ENCODE data around the gene FN3KRP.

The FN3KRP gene

DNA sequence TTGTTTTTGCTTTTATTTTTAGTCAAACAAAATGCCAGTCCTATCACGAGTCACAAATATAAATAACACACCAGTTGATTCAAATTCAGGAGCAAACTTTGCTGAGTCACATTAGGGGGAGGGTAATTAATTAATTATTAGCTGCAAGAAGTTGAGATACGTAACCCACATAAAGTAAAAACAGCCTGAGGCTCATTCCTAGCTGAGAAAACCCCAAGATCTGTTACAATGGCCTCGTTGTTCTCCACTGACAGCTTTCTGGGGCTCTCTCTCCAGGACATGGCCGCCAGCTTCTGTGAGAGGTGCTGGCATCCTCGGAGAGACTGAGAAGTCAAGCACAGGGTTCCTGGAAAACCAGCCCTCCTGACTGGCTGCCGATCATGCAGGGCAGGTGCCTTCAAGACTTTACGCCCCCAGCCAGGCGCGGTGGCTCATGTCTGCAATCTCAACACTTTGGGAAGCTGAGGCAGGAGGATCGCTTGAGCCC is 29.1 kb upstream of the FN3KRP start:
- DNase-seq (ENCODE audit: low spot score): no peak

GRCh38 chr17:82687871-82688270 is 28.6 kb upstream of the FN3KRP start:
- DNase-seq (ENCODE audit: low spot score): no peak

DNA sequence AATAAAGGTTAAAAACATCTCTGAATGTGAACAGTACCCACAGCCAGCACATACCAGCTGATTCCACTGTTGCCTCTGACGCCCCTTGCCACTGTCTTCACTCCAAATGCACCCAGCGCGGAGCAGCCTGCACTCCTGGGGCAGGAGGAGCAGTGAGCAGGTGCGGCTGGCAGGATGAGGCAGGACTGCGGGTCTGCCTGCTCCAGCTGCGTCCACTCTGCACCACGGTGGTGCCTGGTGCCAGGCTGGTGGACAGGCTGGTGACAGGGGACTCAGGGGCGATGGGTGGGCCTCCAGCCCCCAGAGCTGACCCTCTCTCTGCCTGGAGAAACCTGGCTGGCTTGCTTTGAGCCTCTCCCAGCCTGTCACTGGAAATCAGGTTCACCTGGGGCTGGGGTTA is 27.4 kb upstream of the FN3KRP start:
- no peak for DNase-seq (ENCODE audit: low spot score)

DNA sequence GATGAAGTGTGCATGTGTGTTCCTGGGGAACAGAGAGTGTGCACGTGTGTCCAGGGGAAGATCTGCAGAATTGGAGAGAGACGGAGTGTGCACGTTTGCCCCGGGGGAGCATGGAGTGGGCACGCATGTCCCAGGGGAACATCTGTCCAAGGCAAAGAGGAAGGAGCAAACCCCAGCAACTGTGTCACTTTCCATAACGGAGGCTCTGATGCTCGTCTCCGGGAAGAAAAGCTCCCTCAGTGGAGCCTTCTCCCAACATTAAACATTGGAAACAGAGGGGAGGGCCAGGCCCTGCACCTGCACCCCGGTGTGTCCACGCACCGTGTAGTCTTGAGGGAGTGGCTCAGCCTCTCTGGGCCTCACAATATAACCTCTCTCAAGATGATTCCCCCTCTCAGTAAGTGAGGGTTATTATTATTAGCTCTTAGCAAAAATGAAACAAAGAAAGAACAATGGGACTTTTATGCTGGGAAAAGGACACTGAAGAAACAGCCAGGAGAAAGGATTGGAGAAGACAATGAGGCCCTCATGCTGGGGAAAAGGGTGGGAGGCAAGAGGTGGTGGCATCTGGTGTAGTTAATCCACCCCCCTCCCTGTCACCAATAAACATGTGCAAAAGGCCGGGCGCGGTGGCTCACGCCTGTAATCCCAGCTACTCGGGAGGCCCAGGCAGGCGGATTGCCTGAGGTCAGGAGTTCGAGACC is 25.6 kb upstream of the FN3KRP start:
- DNase-seq (ENCODE audit: low spot score): no peak

DNA sequence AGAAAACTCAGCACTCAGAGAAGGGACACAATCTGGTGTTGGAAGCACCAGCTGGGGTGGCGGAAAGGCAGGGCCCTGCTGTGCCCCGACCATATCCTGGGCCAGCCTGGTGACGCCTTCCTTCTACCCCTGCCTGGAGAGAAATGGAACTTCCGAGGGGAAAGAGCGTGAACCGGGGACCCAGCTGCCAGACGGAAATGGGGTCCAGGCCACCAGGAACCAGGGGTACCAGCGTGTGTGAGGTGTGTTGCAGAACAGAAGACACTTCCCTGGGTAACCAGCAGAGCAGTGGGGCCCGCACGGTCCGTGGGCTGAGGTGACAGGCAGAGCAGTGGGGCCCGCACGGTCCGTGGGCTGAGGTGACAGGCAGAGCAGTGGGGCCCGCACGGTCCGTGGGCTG is 24.8 kb upstream of the FN3KRP start:
- DNase-seq (ENCODE audit: low spot score): no peak

GRCh38 chr17:82692268-82692667 is 24.2 kb upstream of the FN3KRP start:
- DNase-seq (ENCODE audit: low spot score): no peak

GRCh38 chr17:82693168-82693867 is 23.2 kb upstream of the FN3KRP start:
- DNase-seq (ENCODE audit: low spot score): no peak

DNA sequence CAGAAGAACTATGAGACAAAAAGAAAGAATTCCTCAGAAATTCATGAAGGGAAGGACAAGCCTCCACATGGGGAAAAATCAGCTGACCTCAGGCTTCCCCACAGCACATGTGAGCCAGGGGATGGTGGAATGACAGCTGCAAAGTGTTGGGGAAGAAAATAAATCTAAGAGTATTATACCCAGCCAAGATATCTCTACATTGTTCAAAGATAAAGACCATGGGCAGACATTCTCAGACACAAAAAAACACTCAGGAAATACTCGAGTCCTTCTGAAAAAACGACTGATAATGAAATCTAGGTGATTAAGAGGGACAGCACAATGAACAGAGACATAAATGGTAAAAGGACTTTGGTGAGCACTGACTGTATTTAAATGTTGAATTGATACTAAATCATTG is 21.9 kb upstream of the FN3KRP start:
- DNase-seq (ENCODE audit: low spot score): no peak

DNA sequence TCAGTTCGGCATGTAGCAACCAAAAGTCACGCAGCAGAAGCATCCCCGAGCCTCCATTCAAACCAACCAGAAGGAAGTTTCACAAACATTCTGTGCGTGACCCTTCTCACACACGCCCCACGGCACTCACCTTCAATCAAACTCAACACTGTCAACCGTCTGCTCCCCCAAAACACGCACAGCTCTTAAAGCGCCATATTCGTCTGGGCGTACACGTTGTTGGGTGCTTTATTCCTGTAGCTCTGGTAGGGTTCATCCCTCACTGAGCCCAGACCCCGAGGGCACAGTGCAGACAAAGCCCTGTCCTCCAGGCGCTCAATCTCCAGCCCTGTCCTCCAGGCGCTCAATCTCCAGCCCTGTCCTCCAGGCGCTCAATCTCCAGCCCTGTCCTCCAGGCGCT is 20.2 kb upstream of the FN3KRP start:
- no peak for DNase-seq (ENCODE audit: low spot score)

DNA sequence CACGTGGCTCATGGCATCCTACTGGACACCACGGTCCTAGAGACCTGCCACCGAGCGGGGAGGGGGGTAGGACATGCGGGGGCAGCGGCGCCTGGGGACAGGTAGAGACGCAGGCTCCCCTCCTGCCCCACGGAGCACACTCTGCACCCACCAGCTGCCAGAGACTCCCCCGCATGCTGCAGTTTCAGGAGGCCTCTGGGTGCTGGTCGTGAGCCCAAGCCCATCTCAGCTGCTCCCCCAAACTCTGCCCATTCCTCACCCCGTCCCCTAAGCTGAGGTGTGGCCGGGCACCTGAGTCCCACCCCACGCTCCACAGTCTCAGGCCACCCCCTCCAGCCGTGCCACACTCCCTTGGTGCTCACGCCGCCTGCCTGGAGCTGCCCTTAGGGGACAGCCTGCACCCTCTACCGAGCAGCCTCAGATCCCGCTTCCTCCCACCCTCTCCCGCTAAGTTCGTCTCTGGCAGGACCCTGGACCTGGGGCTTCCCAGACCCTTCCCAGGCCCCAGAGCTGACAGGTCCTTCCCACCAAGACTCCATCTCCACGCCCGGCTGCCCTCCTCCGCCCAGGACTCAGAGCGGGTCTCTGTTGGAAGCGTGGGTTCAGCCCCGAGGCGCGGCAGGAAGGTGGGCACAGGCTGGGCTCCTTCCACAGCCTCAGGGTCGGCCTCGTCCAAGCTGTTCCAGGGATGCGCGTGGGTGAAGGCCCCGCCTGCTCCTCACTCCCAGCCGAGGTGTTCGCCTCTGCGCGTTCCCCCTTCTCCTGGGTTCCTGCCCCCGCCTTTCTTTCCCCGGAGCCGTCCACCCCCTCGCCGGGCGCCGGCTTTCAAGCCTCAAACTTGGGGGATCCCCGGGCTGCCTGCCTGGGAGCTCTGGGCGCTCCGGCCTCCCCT is 19.3 kb upstream of the FN3KRP start:
- DNase-seq (ENCODE audit: low spot score): no peak

GRCh38 chr17:82697808-82698064 is 18.8 kb upstream of the FN3KRP start:
- no peak for DNase-seq (ENCODE audit: low spot score)

- peak; percentile 98 for DNase-seq (ENCODE audit: low spot score)
Observed at GRCh38 chr17:82698065-82698973, 18.2 kb upstream of the FN3KRP start, which contains the start of gene RAB40B. Gene RAB40B, minus strand, starts transcription at chr17:82698698. Its CDS starts 102 bp downstream, at chr17:82698596.

GRCh38 chr17:82698974-82699442 is 17.5 kb upstream of the FN3KRP start:
- no peak for DNase-seq (ENCODE audit: low spot score)

DNA sequence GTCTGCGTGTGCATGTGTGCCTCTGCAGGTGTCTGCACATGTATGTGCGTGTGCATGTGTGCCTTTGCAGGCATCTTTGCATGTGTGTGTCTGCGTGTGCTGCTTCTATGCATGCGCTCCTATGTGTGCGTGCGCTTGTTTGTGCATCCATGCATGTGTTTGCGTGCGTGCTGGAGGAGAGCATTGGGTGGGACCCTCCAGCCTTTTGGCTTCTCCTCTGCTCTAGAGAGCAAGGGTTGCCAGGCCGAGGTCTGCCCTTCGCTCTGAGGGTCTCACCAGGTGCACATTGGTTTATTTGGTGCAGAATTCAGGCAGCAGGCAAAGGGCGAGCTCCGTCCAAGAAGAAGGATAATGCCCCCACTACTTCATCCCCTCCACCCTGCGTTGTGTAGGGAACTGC is 17.0 kb upstream of the FN3KRP start:
- DNase-seq (ENCODE audit: low spot score): no peak

DNA sequence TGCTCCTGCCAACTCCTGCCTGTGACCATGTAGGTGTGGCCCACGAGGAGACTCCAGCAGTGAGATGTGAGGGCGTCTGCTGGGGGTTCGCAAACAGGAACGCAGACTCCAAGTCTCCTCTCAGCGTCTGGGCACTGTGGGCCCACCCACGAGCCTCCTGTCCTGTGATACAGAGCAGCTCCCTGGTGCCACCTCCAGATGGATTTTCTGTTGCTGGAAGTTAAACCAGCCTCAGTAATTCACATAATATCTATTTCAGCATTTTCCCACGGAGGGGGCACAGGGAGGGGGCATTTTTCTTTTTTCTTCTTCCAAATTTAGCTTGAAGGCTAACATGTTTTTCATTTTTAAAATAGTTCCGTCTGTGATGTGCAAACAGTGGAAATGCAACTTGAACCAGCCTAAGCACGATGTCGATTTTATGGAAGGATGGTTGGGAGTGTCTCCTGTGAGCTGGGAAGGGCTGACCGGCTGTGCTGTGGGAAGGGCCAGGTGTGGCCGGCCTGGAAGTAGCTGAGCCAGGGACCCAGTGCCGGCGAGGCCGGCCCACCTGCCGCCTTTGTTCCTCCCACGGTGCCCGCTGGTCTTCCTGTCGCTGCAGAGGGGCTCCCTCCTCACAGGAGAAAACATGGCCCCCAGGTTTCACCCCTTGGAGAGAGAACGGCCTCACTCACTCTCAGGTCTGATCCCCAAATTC is 14.1 kb upstream of the FN3KRP start:
- DNase-seq (ENCODE audit: low spot score): no peak

DNA sequence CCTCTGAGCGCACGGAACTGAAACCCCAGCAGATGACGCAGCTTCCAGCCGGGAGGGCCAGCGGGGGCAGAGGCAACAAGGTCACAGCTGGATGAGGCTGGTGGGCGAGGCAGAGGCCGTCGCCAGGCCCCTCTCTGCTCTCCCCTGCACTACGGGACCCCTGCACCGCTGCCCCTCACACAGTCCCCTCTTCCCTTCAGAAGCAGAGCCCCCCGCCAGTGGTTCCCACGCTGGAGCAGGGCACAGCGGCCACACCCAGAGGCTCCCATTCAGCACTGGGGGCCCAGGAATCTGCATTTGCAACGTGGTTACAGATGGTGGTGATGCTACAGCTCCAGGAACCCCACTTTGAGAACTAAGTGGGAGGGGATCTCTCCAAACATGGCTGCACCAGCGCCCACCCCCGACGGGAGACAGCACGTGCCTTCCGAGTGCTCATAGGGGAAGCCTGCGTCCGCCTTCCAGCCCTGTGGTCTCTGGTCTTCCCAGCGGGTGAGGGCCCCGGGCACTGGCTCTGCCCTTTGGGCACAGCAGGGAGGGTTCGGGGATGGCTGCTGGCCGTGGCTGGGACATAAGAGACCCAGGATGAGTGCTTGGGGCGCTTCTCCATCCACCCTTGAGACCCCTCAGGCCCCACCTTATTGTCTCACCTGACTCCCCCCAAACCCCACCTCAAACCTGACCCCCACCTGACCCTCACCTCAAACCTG is 13.3 kb upstream of the FN3KRP start:
- no peak for DNase-seq (ENCODE audit: low spot score)

DNA sequence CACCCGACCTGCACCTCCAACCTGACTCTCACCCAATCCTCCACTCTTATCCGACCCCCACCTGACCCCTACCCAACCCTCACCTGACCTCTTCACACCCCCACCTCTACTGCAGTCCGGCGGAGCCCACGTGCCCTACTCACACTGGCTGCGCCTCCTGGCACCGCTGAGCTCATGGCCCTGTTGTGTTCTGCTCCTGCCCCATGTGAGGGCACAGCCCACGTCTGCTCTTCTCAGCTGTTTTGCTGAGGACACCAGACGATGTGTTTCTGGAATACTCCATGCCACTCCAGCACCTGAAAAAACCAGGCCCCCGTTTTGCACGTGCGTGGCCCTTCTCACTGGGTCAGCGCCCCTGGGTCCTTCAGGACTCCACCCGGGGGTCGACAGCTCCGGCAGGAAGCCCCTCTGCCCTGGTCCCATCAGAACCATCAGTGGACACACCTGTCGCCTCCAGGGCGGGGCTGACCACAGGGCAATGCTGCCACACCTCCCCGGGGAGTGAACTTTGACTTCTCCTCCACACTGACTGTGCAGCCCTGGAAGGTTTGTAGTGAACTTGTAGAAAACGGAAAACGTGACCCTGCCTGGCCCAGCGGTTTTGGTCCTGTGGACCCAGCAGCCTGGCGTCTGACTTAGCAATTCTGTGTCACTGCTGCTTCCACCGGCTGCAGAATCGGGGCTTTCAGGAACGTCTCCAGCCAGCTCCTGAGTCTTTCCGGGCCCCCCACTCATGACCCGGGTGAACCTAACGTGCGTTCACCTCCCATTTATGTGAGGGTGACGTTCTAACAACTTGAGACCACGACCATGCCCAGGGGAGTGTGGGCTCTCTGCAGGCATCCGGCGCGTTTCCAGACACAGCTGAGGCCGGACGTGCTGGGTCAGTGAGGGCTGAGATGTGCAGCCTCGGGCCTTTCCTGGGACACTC is 12.3 kb upstream of the FN3KRP start:
- no peak for DNase-seq (ENCODE audit: low spot score)

DNA sequence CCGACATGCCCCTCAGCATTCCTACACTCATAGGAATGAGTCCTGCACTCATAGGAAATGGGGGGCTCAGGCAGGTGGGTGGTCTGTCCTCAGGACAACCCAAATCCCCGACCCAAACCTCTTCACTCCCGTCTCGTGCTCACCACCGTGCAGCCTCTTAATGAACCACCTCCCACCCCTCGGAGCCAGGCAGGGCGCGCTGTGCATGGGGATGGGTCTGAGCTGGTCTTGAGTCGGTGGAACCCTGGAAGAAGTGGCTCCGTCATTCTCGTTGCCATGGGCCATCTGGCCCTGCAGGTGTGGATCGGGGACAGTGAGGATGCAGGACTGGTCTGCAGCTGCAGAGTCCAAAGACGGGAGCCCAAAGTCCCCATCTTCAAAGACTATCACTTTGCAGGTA is 11.6 kb upstream of the FN3KRP start:
- no peak for DNase-seq (ENCODE audit: low spot score)

DNA sequence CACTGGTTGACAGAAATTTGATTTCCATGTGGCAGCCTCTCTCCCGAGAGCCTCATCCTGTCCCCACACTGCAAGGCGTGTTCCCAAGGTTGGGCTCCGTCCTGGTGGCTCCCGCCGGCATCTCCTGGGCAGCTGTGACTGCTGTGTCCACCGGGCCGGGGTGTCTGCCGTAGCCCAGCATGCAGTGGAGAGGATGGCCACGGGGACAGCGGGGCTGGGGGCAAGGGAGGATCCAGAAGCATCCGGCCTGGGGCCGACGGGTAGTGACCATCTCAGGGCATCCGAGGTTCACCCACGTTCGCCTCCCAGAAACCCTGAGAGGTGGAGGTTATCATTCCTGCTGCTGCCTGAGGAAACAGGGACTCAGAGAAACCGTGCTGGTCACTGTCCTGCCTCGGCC is 10.8 kb upstream of the FN3KRP start:
- no peak for DNase-seq (ENCODE audit: low spot score)

Data from NAMALWA (cell line).